DND-41 (cell line): ENCODE data around the gene VPS35.

Experiments
- EZH2 ChIP-seq: IDR thresholded peaks from 3 replicates; pipeline ENCODE4 v1.6.1; 2012; ENCODE audit warnings: borderline replicate concordance, low read depth, mild to moderate bottlenecking, moderate library complexity, low read length, inconsistent platforms; ENCODE audit not compliant: severe bottlenecking
- TF ChIP-seq, protein P1 (sequence below): IDR thresholded peaks from 2 replicates; pipeline ENCODE4 v1.5.1; 2012; ENCODE audit warnings: borderline replicate concordance, low read length, moderate library complexity, mild to moderate bottlenecking; ENCODE audit not compliant: poor library complexity, severe bottlenecking; ENCODE audit errors: extremely low read depth

DNA sequence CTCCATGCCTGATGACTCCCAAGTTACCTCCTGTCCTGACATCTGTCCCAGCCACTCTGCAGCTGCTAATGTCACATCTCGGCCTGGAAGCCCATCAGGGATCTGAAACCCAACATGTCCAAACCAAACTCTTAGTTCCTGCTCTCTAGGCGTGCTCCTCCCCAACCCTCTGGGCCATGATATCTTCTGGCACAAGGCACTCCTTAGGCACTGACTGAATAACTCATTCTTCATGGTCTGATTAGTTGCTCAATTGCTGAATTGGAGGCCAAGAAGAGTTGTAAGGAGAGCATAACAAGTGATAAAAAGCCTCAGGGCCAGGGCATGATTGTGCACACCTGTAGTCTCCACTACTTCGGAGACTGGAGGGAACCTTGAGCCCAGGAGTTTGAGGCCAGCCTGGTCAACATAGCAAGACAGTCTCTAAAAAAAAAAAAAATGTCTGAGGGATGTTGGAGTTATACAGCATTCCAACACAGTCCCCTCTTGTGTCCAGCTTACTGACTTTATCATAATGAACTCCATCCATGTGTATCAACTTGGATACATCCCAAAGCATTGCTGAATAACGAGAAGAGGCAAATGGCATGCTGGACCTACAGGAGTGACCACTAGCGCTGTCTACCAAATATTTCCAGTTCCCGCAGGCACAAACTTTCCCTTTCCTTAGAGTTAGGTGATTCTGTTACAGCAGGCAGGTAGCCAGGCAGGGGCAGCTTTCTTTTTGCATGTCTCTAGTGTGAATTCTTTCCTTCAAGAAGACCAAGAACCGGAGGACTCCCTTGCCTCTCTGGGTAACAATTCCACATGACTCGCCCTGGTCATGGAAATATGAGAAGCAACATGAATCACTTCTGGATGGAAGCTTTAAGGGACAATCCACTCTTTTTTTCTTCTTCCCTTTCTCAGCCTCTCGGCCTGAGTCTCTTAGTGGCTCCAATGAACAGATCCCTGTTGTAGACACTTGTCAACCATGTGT is 49.7 kb downstream of the VPS35 start:
- TF ChIP-seq EZH2 = no peak
- TF ChIP-seq, protein P1, sequence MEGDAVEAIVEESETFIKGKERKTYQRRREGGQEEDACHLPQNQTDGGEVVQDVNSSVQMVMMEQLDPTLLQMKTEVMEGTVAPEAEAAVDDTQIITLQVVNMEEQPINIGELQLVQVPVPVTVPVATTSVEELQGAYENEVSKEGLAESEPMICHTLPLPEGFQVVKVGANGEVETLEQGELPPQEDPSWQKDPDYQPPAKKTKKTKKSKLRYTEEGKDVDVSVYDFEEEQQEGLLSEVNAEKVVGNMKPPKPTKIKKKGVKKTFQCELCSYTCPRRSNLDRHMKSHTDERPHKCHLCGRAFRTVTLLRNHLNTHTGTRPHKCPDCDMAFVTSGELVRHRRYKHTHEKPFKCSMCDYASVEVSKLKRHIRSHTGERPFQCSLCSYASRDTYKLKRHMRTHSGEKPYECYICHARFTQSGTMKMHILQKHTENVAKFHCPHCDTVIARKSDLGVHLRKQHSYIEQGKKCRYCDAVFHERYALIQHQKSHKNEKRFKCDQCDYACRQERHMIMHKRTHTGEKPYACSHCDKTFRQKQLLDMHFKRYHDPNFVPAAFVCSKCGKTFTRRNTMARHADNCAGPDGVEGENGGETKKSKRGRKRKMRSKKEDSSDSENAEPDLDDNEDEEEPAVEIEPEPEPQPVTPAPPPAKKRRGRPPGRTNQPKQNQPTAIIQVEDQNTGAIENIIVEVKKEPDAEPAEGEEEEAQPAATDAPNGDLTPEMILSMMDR = no peak
